Measurements from ENCODE around the gene CLEC10A.
A peak's percentile ranks its signal among the peaks of the same experiment; 100 is the strongest.

CLEC10A gene

GRCh38 chr17:7035591-7036368 is 44.3 kb downstream of the CLEC10A start, which contains the start of gene SLC16A13:
Gene SLC16A13 (plus strand): TSS chr17:7036015. CDS start chr17:7036383, 368 bp downstream.
- DNase-seq, result peak; percentile 98

GRCh38 chr17:7034955-7035590 is 45.0 kb downstream of the CLEC10A start:
- DNase-seq, result no peak

- no peak for DNase-seq
These were observed 50.4 kb downstream of the CLEC10A start for GRCh38 chr17:7029659-7030058.

GRCh38 chr17:7029096-7029495 is 51.0 kb downstream of the CLEC10A start:
- DNase-seq, result no peak

- DNase-seq, result no peak
These were observed 52.7 kb downstream of the CLEC10A start for GRCh38 chr17:7027335-7027734.

GRCh38 chr17:7026471-7027115 is 53.5 kb downstream of the CLEC10A start:
- no peak for DNase-seq

- DNase-seq, result no peak
These were observed 54.8 kb downstream of the CLEC10A start for GRCh38 chr17:7025245-7025644.
